ENCODE data around the gene CD274.

The CD274 gene

GRCh38 chr9:5500441-5501235 lies 50.3 kb downstream of the CD274 start:
- no peak for DNase-seq

DNA sequence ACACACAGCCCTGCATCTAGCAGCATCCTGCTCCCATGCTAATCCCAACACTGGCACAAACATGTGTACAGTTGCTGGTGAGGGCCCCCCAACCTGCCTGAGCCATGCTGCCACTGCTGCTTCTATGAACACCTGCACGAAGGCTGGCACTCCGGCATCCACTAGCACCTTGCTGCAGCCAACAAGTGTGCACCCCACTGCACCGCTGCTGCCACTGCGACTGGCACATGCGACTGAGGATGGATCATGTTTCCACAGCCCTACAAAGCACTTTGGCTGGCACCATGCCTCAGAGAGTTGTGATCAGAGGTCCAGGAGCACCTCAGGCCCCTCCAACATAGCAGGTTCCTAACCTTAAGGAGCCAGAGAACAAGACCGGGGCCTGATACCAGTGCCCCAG lies 52.2 kb downstream of the CD274 start:
- no peak for DNase-seq

GRCh38 chr9:5509573-5509972 lies 59.2 kb downstream of the CD274 start:
- no peak for DNase-seq

GRCh38 chr9:5510360-5510931 lies 60.1 kb downstream of the CD274 start, which contains the start of gene PDCD1LG2:
Gene PDCD1LG2, plus strand, starts transcription at chr9:5510531. Its CDS starts 12,016 bp downstream, at chr9:5522547.
- no peak for DNase-seq

GRCh38 chr9:5510989-5511388 lies 60.6 kb downstream of the CD274 start:
- no peak for DNase-seq

DNA sequence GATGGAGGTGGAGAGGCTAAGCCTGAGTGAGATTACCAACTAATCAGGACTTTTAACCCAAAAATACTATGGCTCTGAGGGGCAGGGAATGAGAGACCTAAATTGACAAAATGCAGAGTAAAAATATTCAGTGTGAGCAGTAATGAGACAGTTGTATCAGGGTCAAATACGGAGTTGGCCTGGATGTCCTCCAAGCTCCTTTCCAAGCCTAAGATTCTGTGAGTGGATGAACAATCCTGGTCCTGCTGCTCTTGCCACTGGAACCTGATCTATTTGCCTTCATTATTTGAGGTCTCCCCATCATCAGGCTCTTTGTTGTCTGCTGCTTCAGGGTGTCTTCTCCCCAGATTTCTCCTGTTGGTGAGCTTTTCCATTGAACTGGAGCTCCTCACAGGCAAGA lies 61.1 kb downstream of the CD274 start:
- DNase-seq, result no peak

DNA sequence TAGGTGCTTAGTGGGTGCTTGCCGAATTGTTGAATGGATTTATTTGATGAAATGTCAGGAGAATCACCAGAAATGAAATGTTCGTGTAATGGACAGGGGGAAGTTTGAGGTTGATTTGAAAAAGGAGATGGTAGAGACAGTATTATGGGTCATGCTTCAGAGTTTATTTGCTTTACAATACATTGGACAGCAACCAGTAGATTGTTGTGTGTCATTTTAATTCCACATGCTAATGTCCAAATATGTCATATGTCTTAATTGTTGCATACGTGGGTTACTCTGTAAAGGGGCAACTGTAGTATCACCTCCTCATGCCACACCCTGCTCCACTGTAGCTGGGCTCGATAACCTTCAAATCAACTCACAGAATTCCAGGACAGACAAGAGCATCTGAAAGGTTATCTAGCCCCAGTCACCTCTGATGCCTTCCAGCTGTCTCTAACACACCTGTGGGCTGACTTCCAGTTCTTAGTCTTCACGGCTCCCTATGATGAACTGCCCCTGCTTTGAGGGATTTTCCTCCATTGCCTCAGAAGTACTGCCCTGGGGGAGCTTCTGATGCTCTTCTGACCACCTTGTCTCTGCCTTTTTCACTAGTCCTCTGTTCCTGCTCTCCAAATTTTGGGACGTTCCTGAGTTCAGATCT lies 61.7 kb downstream of the CD274 start:
- DNase-seq, result no peak

DNA sequence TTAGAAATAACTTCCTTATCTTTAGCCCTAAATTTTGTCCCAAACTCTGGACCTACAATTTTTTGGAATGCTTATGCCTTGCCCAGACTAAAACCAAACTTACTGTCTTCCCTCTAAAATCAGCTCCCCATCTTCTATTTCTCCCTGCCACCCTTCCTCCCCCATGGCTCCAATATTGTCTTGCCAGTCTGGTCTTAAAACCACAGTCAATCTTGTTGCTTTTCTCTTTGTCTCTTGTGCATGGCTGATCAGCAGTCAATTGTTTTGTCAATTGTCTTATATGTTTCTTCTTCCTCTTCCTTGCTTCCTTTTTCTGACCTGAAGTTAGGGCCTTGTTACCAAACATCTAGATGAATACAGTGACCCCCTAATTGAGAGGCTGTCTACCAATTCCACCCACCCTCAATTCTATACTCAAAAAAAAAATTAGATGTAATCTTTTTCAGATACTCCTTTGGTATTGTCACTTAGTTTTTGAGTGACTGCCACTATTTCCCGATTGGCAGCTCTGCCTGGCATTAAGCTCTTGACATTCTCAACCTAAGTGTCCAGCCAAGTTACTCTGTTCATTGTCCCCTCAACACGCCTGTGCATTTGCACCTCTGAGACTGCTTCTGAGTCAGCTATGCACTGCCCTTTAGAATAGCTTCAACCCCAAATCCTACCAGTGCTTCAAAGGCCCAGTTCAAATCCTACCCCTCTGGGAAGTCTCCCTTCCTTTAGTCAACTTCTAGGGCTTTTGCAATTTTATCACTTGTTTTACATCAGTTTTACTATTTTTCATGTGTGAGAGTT lies 62.5 kb downstream of the CD274 start:
- DNase-seq, result no peak

DNA sequence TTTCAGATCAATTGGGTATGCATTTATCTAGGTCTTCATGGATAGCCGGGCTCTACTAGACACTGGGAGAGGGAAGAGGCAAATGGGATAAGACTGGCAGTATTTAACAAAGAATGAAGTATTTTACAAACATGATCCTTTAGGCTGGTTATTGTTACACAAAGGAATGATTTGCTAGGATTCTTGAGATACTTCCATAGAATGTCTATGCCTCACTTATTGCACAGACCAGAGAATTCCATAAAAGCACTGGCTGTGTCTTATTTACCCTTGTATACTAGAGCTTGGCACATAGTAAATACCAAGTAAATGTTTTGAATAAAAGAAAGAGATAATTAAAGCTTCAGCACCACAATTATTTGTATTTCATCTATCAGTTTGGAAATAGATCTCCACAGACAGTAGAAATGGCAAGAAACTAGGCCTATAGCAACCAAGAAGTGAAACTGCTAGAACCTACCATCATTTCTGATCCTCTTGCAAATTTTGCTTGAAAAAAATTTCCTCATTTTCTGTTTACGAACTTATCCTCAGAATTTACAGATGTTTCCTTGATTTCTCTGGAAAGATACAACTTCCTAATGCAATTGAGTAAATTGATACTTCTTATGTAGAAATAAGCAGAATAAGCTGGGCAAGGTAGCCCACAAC lies 63.7 kb downstream of the CD274 start:
- no peak for DNase-seq

- no peak for DNase-seq
Observed at GRCh38 chr9:5514617-5515260, 64.4 kb downstream of the CD274 start.

GRCh38 chr9:5515261-5515650 lies 64.9 kb downstream of the CD274 start:
- no peak for DNase-seq

DNA sequence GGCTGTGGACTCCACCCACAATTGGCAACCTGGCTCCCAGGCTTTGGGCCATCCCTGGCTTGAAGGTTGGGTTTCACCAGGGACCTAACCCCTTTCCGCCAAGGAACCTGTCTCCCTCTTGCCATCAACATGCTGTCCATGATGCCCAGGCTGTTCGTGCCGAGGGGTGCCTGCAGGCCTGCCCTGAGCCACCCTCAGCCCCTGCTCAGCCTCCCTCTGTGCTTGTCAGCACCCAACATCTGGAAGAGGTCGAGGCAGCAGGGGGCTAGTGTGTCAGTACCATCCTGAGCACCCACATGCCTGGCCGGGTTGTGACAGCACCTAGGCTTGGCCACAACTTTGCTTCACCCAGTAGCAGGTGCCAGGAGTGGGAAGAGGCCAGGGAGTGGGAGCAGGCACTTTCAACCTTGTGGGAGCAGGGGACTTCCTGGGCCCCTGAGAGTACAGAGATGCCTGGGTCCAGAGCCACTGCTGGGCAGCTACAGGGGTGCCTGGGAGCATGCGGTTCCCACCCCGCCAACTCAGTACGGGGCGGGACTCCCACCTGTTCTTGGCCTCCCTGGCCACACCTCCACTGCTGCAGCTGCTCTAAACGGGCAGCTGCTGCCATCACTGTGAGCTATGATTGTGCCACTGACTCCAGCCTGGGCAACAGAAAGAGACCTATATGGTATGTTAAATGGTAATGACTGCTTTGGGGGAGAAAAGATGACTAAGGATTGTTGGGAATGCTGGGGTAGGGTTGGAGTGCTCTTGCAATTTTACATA lies 66.3 kb downstream of the CD274 start:
- no peak for DNase-seq

GRCh38 chr9:5518171-5518936 lies 68.0 kb downstream of the CD274 start:
- no peak for DNase-seq

- no peak for DNase-seq
Observed at GRCh38 chr9:5518937-5519319, 68.6 kb downstream of the CD274 start.

All from NCI-H510A treated with DMSO at 0.1 percent for 48 hours (cell line).